ENCODE data around the gene PABPC1L.
A peak's percentile ranks its signal among the peaks of the same experiment; 100 is the strongest.

PABPC1L gene

DNA sequence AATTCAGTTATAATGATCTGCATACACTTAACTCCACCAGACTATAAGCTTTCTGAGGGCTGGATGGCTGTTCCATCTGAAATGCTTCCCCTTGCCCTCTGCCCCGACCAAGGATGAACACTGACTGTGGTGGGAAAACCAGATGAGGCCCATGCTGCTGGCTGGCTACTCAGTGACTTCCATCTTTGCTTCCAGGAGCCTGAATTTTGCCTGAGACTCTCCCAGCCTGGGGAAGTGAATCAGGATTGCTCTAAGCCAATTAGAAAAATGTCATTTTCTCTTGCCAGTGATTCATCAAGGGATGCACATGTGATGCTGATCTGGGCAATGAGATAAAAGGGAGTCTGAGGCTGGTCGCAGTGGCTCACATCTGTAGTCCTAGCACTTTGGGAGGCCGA is 52.0 kb downstream of the PABPC1L start:
- TF ChIP-seq, protein P1, sequence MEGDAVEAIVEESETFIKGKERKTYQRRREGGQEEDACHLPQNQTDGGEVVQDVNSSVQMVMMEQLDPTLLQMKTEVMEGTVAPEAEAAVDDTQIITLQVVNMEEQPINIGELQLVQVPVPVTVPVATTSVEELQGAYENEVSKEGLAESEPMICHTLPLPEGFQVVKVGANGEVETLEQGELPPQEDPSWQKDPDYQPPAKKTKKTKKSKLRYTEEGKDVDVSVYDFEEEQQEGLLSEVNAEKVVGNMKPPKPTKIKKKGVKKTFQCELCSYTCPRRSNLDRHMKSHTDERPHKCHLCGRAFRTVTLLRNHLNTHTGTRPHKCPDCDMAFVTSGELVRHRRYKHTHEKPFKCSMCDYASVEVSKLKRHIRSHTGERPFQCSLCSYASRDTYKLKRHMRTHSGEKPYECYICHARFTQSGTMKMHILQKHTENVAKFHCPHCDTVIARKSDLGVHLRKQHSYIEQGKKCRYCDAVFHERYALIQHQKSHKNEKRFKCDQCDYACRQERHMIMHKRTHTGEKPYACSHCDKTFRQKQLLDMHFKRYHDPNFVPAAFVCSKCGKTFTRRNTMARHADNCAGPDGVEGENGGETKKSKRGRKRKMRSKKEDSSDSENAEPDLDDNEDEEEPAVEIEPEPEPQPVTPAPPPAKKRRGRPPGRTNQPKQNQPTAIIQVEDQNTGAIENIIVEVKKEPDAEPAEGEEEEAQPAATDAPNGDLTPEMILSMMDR (IDR thresholded peaks at IDR 0.05), result no peak
- TF ChIP-seq ZFX (IDR thresholded peaks at IDR 0.05; ENCODE audit: borderline replicate concordance), result no peak
- H3K27ac ChIP-seq, result no peak overlapping the region

DNA sequence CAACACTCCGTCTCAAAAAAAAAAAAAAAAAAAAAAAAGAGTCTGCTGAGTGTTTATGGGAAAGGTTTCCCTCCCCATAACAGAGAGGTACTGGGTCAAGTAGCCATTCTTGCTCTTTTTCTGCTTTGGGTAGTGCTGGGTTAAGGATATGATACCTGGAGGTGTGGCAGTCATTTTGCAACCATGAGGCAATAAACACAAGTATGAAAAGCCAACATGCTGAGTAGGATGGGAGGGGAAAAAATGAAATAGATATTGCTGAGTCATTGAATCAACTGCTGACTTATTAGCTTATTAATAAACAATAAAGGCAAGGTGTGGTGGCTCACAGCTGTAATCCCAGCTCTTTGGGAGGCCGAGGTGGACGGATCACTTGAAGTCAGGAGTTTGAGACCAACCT is 52.6 kb downstream of the PABPC1L start:
- no peak overlapping the region for H3K27ac ChIP-seq
- no peak for TF ChIP-seq ZFX (IDR thresholded peaks at IDR 0.05; ENCODE audit: borderline replicate concordance)
- TF ChIP-seq, protein P1 (IDR thresholded peaks at IDR 0.05), result no peak

DNA sequence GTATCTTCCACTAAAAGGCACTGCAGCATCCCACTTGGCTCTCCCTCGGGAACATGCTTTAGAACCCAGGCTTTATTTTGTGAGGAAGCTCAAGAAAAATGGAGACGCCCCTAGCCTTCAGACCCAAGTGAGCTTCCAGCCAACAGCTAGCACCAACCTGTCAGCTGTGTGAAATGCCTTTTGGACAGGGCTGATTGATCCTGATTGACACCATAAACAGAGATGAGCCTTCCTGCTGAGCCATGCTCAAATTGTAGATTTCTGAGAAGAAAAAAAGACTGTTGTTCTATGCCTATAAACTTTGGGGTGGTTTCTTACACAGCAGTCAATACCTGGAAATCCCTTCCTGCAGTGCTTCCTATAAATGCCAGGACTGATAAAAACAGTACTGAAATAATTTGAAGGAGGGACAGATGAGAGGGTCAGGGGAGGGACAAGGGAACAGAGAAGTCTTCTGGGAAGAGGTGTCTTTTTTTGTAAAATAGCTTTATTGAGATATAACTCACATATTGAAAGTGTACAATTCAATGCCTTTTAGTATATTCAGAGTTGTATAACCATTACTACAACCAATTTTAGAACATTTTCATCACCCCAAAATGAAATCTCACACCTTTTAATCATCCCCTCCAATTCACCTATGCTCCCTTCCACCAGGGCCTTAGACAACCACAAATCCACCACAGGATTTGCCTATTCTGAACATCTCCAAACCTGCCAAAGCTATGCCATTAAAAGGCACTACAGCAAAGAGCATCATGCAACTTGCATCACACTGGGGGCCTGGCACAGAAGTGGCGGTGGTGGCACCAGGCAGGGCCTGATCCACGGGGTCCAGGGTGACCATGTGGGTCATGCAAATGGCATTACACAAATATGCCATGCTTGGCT is 53.7 kb downstream of the PABPC1L start:
- TF ChIP-seq, protein P1 (IDR thresholded peaks at IDR 0.05), result no peak
- H3K27ac ChIP-seq, result no peak overlapping the region

DNA sequence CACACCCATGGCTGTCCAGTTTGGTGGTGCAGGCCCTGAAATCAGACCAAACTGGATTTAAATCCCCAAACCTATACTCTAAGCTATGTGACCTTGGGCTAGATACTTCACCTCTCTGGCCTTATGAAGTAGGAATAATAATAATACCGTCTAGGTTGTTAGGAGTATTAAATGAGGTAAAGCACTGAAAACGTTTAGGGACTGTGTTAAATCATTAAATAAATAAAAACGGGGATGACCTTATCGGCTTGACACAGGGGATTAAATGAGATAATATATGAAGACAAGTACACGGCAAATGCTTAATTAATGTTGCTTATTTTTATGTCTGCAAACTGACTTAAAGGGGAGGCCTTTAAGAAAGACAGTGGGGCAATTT is 55.8 kb downstream of the PABPC1L start:
- H3K27ac ChIP-seq, result peak overlapping the region; percentile 78

DNA sequence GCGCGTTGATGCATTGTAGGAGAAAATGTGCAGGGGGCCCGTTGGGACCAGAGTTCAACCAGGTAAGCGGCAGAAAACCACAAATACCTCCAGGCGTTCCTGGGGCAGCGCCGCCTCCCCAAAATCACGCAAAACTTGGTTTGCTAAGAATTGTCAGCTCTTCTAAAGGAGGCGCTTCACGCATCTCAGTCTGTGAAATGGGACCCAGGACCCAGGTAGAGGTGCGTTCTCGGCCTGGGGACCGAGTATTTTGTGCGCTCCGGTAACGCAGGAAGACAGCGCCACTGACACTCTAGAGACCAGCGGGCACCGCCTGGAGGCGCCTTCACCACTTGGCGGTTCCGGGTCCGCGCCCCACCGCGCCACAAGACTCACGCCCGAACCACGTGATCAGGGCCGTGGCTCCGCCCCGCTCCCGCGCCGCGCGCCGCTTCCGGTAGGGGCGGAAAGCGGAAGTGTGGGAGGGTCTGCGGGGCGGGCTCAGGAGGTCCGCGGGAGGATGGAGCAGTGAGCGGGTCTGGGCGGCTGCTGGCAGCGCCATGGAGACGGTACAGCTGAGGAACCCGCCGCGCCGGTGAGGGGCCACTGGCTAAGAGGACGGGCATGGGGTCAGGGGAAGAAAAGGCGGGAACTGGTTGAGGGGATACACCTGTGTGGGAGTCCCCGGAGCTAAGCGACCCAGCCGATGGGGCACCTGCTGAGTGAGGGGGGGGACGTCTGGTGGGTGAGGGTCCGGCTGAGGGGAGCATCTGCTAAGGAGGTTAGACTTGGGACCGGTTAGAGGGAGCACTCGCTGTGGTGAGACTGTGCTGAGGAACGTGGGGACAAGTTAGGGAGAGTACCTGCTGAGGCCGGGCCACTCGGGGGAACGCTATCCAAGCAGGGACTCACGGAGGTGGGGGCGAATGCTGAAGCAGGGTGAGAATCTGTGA is 56.4 kb downstream of the PABPC1L start, which contains the start of gene STK4:
STK4 (plus strand) TSS at position 483 of the 932 bp plus-strand sequence; CDS start at position 540, 57 bp downstream.
- H3K27ac ChIP-seq, result peak within 1 kb of the TSS; percentile 78
- no peak for TF ChIP-seq ZFX (IDR thresholded peaks at IDR 0.05; ENCODE audit: borderline replicate concordance)
- TF ChIP-seq, protein P1 (IDR thresholded peaks at IDR 0.05), result peak; percentile 65

More for the DNA sequence above, 55.8 kb downstream of the PABPC1L start:
- TF ChIP-seq, protein P1 (IDR thresholded peaks at IDR 0.05), result no peak
- no peak for TF ChIP-seq ZFX (IDR thresholded peaks at IDR 0.05; ENCODE audit: borderline replicate concordance)

DNA sequence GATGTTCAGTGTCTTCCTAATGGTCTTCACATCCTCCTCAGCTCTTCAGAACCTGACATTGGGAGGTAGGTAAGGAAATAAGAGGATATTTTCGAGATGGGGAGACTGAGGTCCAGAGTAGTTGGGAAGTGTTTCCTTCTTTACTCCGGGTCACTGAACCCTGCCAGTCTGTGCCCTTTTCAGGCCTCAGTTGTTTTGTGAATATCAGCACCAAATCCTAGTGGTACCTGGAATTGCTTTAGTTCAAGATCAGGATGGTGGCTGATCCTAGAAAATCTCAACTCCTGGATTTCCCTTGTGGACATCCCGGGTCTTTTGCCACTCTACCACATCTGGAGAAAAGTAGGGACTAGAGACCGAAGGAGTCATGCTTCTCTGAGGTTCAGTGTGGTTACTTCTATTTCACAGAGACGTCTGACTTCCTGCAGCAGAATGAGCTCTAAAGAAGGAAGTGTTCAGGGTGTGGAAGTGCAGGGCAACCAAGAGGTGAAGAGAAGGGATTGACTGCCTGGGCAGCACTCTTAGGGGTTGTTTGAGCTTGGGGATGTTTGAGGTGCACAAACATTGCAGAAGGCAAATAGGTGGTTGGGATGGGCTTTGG is 57.4 kb downstream of the PABPC1L start:
- no peak overlapping the region for H3K27ac ChIP-seq
- TF ChIP-seq, protein P1 (IDR thresholded peaks at IDR 0.05), result no peak
